Measurements from ENCODE around the gene CD151. TPM values are rescaled to one million over a fixed set of nuclear protein-coding genes. Genes with fewer than 3 reads are reported as not detected.

Gene CD151
- total and polyA plus RNA-seq, 7 donors: 149 to 358 (median 168) TPM

DNA sequence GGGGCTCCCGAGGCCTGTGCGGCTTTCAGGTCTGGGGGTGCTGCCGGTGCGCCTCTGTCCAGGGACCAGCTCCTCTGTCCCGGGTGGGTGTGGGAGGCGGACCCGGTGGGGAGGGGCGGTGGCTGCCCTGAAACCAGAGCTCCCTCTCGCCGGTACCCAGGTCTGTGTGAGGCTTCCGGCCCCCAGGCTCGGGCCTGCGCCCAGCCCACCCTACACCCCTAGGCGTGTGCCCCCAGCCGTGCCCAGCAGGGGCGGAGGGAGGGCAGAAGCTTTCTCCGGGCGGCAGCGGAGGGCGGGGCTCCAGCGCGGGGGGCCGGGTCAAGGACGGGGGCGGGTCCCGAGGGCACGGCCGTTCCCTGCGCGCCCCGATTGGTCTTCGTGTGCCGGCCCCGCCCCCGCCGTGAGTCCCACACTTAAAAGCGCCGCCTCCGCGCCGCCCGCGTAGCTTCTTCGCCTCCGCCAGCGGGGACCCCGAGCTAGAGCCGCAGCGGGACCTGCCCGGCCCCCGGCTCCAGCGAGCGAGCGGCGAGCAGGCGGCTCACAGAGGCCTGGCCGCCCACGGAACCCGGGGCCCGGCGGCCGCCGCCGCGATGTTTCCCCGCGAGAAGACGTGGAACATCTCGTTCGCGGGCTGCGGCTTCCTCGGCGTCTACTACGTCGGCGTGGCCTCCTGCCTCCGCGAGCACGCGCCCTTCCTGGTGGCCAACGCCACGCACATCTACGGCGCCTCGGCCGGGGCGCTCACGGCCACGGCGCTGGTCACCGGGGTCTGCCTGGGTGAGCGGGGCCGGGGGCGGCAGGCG is 13.4 kb upstream of the CD151 start:
- peak; percentile 75 to 79 (median 77) for ATAC-seq
- TF ChIP-seq, protein P1, sequence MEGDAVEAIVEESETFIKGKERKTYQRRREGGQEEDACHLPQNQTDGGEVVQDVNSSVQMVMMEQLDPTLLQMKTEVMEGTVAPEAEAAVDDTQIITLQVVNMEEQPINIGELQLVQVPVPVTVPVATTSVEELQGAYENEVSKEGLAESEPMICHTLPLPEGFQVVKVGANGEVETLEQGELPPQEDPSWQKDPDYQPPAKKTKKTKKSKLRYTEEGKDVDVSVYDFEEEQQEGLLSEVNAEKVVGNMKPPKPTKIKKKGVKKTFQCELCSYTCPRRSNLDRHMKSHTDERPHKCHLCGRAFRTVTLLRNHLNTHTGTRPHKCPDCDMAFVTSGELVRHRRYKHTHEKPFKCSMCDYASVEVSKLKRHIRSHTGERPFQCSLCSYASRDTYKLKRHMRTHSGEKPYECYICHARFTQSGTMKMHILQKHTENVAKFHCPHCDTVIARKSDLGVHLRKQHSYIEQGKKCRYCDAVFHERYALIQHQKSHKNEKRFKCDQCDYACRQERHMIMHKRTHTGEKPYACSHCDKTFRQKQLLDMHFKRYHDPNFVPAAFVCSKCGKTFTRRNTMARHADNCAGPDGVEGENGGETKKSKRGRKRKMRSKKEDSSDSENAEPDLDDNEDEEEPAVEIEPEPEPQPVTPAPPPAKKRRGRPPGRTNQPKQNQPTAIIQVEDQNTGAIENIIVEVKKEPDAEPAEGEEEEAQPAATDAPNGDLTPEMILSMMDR (IDR thresholded peaks at IDR 0.05): peak; percentile 15
- DNase-seq: peak; percentile 95 to 96
- WGBS, 3 donors: 0 to 2% (median 0%) methylated on average over 62 to 96 of the region's 96 CpGs
- peak overlapping the region; percentile 88 for H3K4me3 ChIP-seq
- H3K27me3 ChIP-seq (ENCODE audit: insufficient read depth in 3 of 3, low read length in 2 of 3): no peaks in the 10 kb centered on the region
- H3K27ac ChIP-seq: peak overlapping the region; percentile 96
- H3K9me3 ChIP-seq: no peaks in the 10 kb centered on the region
- H3K4me1 ChIP-seq: peaks cover 37% of the 10 kb centered on the region
- intact Hi-C loops (cut with DNase I): no loop called here
- H3K36me3 ChIP-seq (ENCODE audit: insufficient read depth in 1 of 2, low read depth in 1 of 2): peaks cover 0 to 40% of the 10 kb centered on the region in 2 donors

DNA sequence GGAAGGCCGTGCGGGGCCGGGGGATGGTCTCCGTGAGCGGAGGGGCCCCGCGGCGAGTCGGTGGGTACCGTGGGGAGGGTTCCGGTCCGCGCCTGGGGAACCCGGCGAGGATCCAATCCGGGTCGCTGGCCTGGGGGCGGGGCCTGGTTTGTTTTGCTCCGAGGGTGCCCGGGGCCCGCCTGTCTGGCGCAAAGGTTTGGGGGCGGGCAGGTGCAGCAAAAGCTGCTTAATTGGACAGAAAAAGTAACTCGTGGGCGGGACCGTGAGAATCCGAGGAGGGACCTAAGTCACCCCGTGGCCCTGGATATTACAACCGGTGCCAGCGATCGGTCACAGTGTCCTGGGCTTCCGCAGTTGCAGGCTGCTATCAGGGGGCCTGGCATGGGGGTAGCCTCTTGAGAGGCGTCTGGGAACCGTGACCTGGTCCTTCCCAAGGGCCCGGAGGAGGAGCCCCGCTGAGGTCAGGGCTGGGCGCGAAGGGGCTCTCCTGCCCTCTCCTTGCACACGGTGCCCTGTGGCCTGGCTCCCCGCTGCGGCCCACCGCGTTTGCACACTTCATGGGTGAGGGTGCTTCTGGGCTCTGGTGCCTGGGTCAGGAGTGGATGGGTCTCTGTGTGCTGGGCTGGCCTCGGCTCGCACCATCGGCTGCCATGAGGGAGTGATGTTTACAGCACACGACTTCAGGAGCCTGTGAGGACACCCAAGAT is 12.7 kb upstream of the CD151 start:
- Histone ChIP-seq H3K36me3 (ENCODE audit: insufficient read depth in 1 of 2, low read depth in 1 of 2) (peaks cover 0 to 40% of the 10 kb centered on the region in 2 donors), H3K9me3 (no peaks in the 10 kb centered on the region), H3K27me3 (ENCODE audit: insufficient read depth in 3 of 3, low read length in 2 of 3) (peaks cover 0 to under 1% (median 0%) of the 10 kb centered on the region in 3 donors), H3K27ac (peak overlapping the region; percentile 96), H3K4me1 (peaks cover 37% of the 10 kb centered on the region), H3K4me3 (peak overlapping the region; percentile 88)
- 1 to 3% (median 1%) methylated on average over 46 to 47 of the region's 47 CpGs for WGBS, 3 donors
- DNase-seq (peak; percentile 88 to 93), ATAC-seq (peak; percentile 49 to 67 (median 60))
- TF ChIP-seq, protein P1 (IDR thresholded peaks at IDR 0.05): no peak
- intact Hi-C loops (cut with DNase I): no loop called here

DNA sequence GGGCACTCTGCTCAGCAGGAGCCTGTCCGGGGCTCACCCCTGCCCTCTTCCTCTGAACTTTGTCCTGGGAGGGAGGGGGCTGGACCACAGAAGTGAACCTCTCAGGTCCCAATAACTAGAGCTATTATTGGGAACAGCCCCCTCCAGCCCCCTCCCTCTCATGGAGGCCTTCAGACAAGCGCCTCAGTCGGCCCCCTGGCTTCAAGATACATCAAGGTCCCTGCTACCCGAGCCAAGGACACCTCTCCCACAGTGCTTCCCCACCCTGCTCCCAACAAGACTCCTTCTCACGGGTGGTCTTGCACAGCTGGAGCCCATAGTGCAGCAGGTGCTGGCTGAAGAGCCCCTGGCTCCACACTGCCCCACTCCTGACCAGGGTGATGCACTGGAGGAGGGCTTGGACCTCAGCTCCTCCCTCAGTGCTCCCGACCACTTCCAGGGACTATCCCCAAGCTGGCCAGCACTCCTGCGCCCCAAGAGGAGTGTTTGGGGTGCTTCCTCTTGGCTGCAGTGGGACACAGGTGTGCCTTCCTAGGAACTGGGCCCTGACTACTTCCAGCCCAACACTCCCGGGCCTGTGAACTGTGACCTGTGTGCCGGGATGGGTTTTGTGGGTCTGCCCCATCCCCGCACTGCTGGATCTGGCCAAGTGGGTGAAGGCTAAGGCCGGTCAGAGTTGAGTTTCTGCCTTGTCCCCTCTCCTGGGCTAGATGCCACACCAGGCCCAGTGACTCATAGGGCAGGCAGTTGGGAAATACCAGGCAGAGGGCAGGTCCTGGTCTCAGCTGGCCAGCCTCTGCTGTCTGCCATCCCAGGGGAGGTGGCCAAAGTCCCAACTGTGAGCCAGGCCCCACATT is 11.9 kb upstream of the CD151 start:
- intact Hi-C loops (cut with DNase I): no loop called here
- WGBS, 3 donors: 17 to 33% (median 22%) methylated on average over 11 of the region's 11 CpGs
- peaks cover 0 to 43% of the 10 kb centered on the region in 2 donors for H3K36me3 ChIP-seq (ENCODE audit: insufficient read depth in 1 of 2, low read depth in 1 of 2)

More for the DNA sequence above, 11.9 kb upstream of the CD151 start:
- Histone ChIP-seq H3K27ac (peak overlapping the region; percentile 96), H3K4me3 (peak overlapping the region; percentile 88), H3K27me3 (ENCODE audit: insufficient read depth in 3 of 3, low read length in 2 of 3) (peaks cover 0 to 7% (median 0%) of the 10 kb centered on the region in 3 donors), H3K4me1 (peaks cover 37% of the 10 kb centered on the region), H3K9me3 (no peaks in the 10 kb centered on the region)
- TF ChIP-seq, protein P1 (IDR thresholded peaks at IDR 0.05): no peak
- ATAC-seq (peak; percentile 72 to 78 (median 76)), DNase-seq (peak; percentile 90 to 95)
